SK-N-SH (cell line): Measurements from ENCODE around the gene KRT13. TPM values are rescaled to one million over a fixed set of nuclear protein-coding genes. Genes with fewer than 3 reads are reported as not detected.

ENCODE experiments used
- CTCF ChIA-PET: fragments of 300-600, 350-600 bp; formaldehyde crosslinking; extraction: SDS; loops from one replicate; lab custom pipeline; 2021; lab: Yijun Ruan, JAX
- POLR2A ChIA-PET: fragments of 350-600 bp; sonication (Branson Sonifier 250); formaldehyde crosslinking; extraction: SDS; loops from one replicate; lab custom pipeline; 2020; ENCODE audit warnings: antibody characterized with exemption, inconsistent platforms; lab: Yijun Ruan, JAX
- DNase-seq: peaks from one replicate; pipeline ENCODE4 v3.0.0; 2012
- H2AFZ ChIP-seq: fragments of 200-600 bp; sonication (generic); 2 replicates; pipeline ENCODE4 v1.8.1; 2016; ENCODE audit warnings: antibody characterized with exemption, mild to moderate bottlenecking, low read depth
- H3F3A ChIP-seq: fragments of 200-600 bp; sonication (generic); replicated peaks from 2 replicates; pipeline ENCODE3; 2016; ENCODE audit warnings: antibody characterized with exemption, mild to moderate bottlenecking; ENCODE audit not compliant: insufficient read depth
- H3K27ac ChIP-seq, 2 experiments: fragments of 200-500 bp in 1 of 2; fragments of 200-600 bp in 1 of 2; sonication (Bioruptor generic) in 1 of 2; sonication (generic), shearing (Covaris generic) in 1 of 2; 2 replicates each; pipeline versions ENCODE4 v1.5.1 to v1.6.1; 2014 to 2016; ENCODE audit warnings: low read depth in 2 of 2, inconsistent platforms in 1 of 2, low read length in 1 of 2, mild to moderate bottlenecking in 1 of 2, mixed read lengths in 1 of 2
- H3K27me3 ChIP-seq: fragments of 200-600 bp; sonication (generic), shearing (Covaris generic); 2 replicates; pipeline ENCODE4 v1.6.1; 2016; ENCODE audit warnings: mixed run types; ENCODE audit not compliant: insufficient read depth
- H3K36me3 ChIP-seq, 2 experiments: fragments of 200-500 bp in 1 of 2; fragments of 200-600 bp in 1 of 2; sonication (Bioruptor generic) in 1 of 2; sonication (generic) in 1 of 2; replicated peaks in 1 of 2; 2 replicates each; pipeline versions ENCODE3 to v1.5.1; 2014 to 2016; ENCODE audit warnings: low read length in 1 of 2, mild to moderate bottlenecking in 1 of 2; ENCODE audit not compliant: insufficient read depth in 2 of 2, control insufficient read depth in 1 of 2
- H3K4me1 ChIP-seq, 2 experiments: fragments of 200-500 bp in 1 of 2; fragments of 200-600 bp in 1 of 2; sonication (Bioruptor generic) in 1 of 2; sonication (generic), shearing (Covaris generic) in 1 of 2; 2 replicates each; pipeline versions ENCODE4 v1.5.1 to v1.6.1; 2014 to 2016; ENCODE audit warnings: low read depth in 1 of 2, low read length in 1 of 2, mixed run types in 1 of 2; ENCODE audit not compliant: insufficient read depth in 2 of 2, control insufficient read depth in 1 of 2
- H3K4me2 ChIP-seq: fragments of 200-600 bp; sonication (generic), shearing (Covaris generic); 2 replicates; pipeline ENCODE4 v1.6.1; 2017; ENCODE audit warnings: mixed run types
- H3K4me3 ChIP-seq, 2 experiments: fragments of 200-500 bp in 1 of 2; fragments of 200-600 bp in 1 of 2; sonication (Bioruptor generic) in 1 of 2; sonication (generic), shearing (Covaris generic) in 1 of 2; 2 replicates each; pipeline versions ENCODE4 v1.5.1 to v1.8.1; 2014 to 2016; ENCODE audit warnings: low read depth in 2 of 2, inconsistent platforms in 1 of 2, low read length in 1 of 2, mild to moderate bottlenecking in 1 of 2, mixed read lengths in 1 of 2, moderate library complexity in 1 of 2
- H3K79me2 ChIP-seq: fragments of 200-600 bp; sonication (generic); 2 replicates; pipeline ENCODE4 v1.8.1; 2017; ENCODE audit warnings: mild to moderate bottlenecking; ENCODE audit not compliant: insufficient read depth
- H3K9ac ChIP-seq: fragments of 200-600 bp; sonication (generic); 2 replicates; pipeline ENCODE4 v1.6.1; 2017; ENCODE audit warnings: mixed run types
- H3K9me2 ChIP-seq: fragments of 200-600 bp; sonication (generic); 2 replicates; pipeline ENCODE4 v1.6.1; 2017; ENCODE audit warnings: mixed run types
- H3K9me3 ChIP-seq: fragments of 200-600 bp; sonication (generic); 2 replicates; pipeline ENCODE4 v1.6.1; 2017; ENCODE audit warnings: mixed run types, mild to moderate bottlenecking, moderate library complexity
- H4K20me1 ChIP-seq: fragments of 200-600 bp; sonication (generic); 2 replicates; pipeline ENCODE4 v1.6.1; 2017; ENCODE audit warnings: mild to moderate bottlenecking, mixed run types; ENCODE audit not compliant: insufficient read depth
- CHD2 ChIP-seq: fragments of 150-350 bp; IDR thresholded peaks from 2 replicates; pipeline ENCODE4 v1.6.1; 2018; ENCODE audit warnings: low read length; ENCODE audit not compliant: partially characterized antibody
- EP300 ChIP-seq, 2 experiments: IDR thresholded peaks; 2 replicates each; pipeline versions ENCODE4 v1.4.0 to v1.6.1; 2012; ENCODE audit warnings: borderline replicate concordance in 1 of 2, low read depth in 1 of 2, low read length in 1 of 2
- FOXJ3 ChIP-seq: sonication (generic); formaldehyde crosslinking; IDR thresholded peaks from 2 replicates; pipeline ENCODE4 v1.5.1; 2020; ENCODE audit warnings: mild to moderate bottlenecking, missing genetic modification reagents
- NFIC ChIP-seq: IDR thresholded peaks from 2 replicates; pipeline ENCODE4 v1.4.0; 2012; ENCODE audit warnings: borderline replicate concordance
- NRF1 ChIP-seq: IDR thresholded peaks from 2 replicates; pipeline ENCODE4 v1.6.1; 2012; ENCODE audit warnings: low read depth, mild to moderate bottlenecking, low read length
- POLR2AphosphoS5 ChIP-seq: IDR thresholded peaks from 2 replicates; pipeline ENCODE4 v1.6.1; 2012; ENCODE audit warnings: low read depth, low read length
- RCOR1 ChIP-seq: fragments of 150-350 bp; IDR thresholded peaks from 2 replicates; pipeline ENCODE4 v1.6.1; 2017; ENCODE audit warnings: antibody characterized with exemption, low read length
- WGBS: methylation state at CpG from one replicate; pipeline ENCODE4 v1.1.6; 2017; ENCODE audit warnings: low lambda C conversion rate; 5-methylcytosine and 5-hydroxymethylcytosine counted together
- polyA plus RNA-seq, 3 experiments: library from polyadenylated mRNA; depleted of rRNA; stranded (reverse); fragments of >200 nt; gene quantifications; 2 replicates each; pipeline ENCODE4 v1.2.3, GENCODE V29; 2012
- TF ChIP-seq, protein P1 (sequence below): IDR thresholded peaks from 2 replicates; pipeline ENCODE4 v1.4.0; 2012; ENCODE audit warnings: low read depth, borderline replicate concordance
- TF ChIP-seq, protein P2 (sequence below): IDR thresholded peaks from 2 replicates; pipeline ENCODE4 v1.4.0; 2012; ENCODE audit warnings: low read depth, borderline replicate concordance
- TF ChIP-seq, protein P3 (sequence below): IDR thresholded peaks from 2 replicates; pipeline ENCODE4; 2012

KRT13 gene
- polyA plus RNA-seq, 1 of the 3 experiments (the other 2 are of a cell fraction): 0.39 TPM

DNA sequence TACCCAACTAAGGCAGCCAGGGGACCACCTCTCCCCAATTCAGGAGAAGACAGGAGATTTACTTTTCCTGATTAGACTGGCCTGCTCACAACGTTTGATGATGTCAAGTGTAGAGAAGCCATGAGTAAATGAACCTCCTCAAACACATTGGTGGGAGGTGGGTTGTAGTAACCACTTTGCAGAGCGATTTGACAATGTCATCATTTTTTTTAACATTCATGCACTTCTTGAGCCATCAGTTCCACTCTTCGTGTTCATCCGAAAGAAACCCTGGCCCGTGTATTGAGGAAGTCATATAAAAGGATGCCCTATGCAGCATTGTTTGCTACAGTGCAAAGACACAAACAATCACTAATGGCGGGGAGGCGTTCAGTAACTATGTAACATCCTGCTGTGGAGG is 28.2 kb upstream of the KRT13 start:
- Histone ChIP-seq H2AFZ (no peak overlapping the region), H3K4me2 (no peak overlapping the region), H3K4me3 (no peak overlapping the region), H3K36me3 (no peaks in the 10 kb centered on the region), H3F3A (peaks cover 25% of the 10 kb centered on the region), H4K20me1 (no peaks in the 10 kb centered on the region), H3K27me3 (no peaks in the 10 kb centered on the region), H3K4me1 (peaks cover 32 to 61% of the 10 kb centered on the region in 2 experiments), H3K9me2 (no peaks in the 10 kb centered on the region), H3K9ac (no peak overlapping the region), H3K79me2 (no peaks in the 10 kb centered on the region), H3K9me3 (no peaks in the 10 kb centered on the region), H3K27ac (no peak overlapping the region)
- no peak for DNase-seq
- ChIA-PET CTCF (interaction anchor here (0.8 to 10.6 kb wide), 5 partner anchors 12 to 129 kb away, joined by 3 to 144 read pairs (median 3); no protein-coding TSS in a partner anchor), POLR2A (interaction anchor here (0.7 kb wide), 1 partner anchor 45 kb away, joined by 3 read pairs; no protein-coding TSS in a partner anchor)
- WGBS: 91% methylated on average over 7 of the region's 7 CpGs
- TF ChIP-seq, protein P1, sequence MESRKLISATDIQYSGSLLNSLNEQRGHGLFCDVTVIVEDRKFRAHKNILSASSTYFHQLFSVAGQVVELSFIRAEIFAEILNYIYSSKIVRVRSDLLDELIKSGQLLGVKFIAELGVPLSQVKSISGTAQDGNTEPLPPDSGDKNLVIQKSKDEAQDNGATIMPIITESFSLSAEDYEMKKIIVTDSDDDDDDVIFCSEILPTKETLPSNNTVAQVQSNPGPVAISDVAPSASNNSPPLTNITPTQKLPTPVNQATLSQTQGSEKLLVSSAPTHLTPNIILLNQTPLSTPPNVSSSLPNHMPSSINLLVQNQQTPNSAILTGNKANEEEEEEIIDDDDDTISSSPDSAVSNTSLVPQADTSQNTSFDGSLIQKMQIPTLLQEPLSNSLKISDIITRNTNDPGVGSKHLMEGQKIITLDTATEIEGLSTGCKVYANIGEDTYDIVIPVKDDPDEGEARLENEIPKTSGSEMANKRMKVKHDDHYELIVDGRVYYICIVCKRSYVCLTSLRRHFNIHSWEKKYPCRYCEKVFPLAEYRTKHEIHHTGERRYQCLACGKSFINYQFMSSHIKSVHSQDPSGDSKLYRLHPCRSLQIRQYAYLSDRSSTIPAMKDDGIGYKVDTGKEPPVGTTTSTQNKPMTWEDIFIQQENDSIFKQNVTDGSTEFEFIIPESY: no peak
- no peak for TF ChIP-seq CHD2
- no peak for TF ChIP-seq EP300 (IDR thresholded peaks at IDR 0.05; ENCODE audit: borderline replicate concordance in 1 of 2, low read depth in 1 of 2, low read length in 1 of 2)
- TF ChIP-seq, protein P2, sequence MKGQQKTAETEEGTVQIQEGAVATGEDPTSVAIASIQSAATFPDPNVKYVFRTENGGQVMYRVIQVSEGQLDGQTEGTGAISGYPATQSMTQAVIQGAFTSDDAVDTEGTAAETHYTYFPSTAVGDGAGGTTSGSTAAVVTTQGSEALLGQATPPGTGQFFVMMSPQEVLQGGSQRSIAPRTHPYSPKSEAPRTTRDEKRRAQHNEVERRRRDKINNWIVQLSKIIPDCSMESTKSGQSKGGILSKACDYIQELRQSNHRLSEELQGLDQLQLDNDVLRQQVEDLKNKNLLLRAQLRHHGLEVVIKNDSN: no peak
- TF ChIP-seq NFIC: no peak

DNA sequence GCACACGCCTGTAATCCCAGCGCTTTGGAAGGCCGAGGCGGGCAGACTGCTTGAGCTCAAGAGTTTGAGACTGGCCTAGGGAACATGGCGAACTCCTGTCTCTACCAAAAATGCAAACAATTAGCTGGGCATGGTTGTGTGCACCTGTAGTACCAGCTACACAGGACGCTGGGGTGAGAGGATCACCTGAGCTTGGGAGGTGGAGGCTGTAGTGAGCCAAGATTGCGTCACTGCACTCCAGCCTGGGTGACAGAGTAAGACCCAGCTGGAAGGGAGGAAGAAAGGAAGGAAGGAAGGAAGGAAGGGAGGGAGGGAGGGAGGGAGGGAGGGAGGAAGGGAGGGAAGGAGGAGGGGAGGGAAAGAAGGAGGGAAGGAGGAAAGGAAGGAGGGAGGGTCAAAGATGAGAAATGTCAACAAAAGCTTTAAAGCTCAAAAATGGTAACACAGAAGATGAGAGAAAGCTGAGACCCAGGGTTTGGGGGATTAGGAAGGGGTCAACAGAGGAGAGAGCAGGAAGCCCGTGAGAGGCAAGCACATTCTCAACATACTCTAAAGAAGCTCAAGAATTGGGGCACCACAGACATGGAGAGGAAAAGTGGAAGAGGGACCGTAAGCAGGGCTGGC is 27.6 kb upstream of the KRT13 start:
- Histone ChIP-seq H3K4me1 (peaks cover 27 to 59% of the 10 kb centered on the region in 2 experiments), H3K9ac (no peak overlapping the region), H2AFZ (no peak overlapping the region), H3K79me2 (no peaks in the 10 kb centered on the region), H3K27me3 (no peaks in the 10 kb centered on the region), H3K4me2 (no peak overlapping the region), H3K27ac (no peak overlapping the region)
- WGBS: 92% methylated on average over 9 of the region's 9 CpGs
- TF ChIP-seq RCOR1: no peak
- TF ChIP-seq POLR2AphosphoS5: no peak
- no peak for TF ChIP-seq FOXJ3 (CRISPR knock-in tag)
- no peak for TF ChIP-seq NRF1
- TF ChIP-seq CHD2: no peak
- TF ChIP-seq, protein P3, sequence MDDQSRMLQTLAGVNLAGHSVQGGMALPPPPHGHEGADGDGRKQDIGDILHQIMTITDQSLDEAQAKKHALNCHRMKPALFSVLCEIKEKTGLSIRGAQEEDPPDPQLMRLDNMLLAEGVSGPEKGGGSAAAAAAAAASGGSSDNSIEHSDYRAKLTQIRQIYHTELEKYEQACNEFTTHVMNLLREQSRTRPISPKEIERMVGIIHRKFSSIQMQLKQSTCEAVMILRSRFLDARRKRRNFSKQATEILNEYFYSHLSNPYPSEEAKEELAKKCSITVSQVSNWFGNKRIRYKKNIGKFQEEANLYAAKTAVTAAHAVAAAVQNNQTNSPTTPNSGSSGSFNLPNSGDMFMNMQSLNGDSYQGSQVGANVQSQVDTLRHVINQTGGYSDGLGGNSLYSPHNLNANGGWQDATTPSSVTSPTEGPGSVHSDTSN: no peak
- TF ChIP-seq, all 33 proteins: peak for 0
- H3K9me3 ChIP-seq: no peaks in the 10 kb centered on the region
- no peak overlapping the region for H3K4me3 ChIP-seq
- no peaks in the 10 kb centered on the region for H3K36me3 ChIP-seq
- peaks cover 22% of the 10 kb centered on the region for H3F3A ChIP-seq
- H4K20me1 ChIP-seq: no peaks in the 10 kb centered on the region
- CTCF ChIA-PET: interaction anchor here (0.8 to 10.6 kb wide), 8 partner anchors 9 to 620 kb away, joined by 3 to 144 read pairs (median 3); no protein-coding TSS in a partner anchor
- DNase-seq: no peak
- POLR2A ChIA-PET: no interaction called here
- H3K9me2 ChIP-seq: no peaks in the 10 kb centered on the region
